Dendritic cell treated with granulocyte-macrophage colony-stimulating factor and Interleukin-4, amounts not matched to agents 40 ng/mL and 50 ng/mL, for 4 days (primary cell): ENCODE data around the gene CTNND1.
A peak's percentile ranks its signal among the peaks of the same experiment; 100 is the strongest.

ENCODE experiments used
- H3K27ac Mint-ChIP-seq: one replicate; pipeline ENCODE4 v1.8.0; 2022; ENCODE audit warnings: mild to moderate bottlenecking, mixed read lengths
- H3K27me3 Mint-ChIP-seq: one replicate; pipeline ENCODE4 v1.8.0; 2022; ENCODE audit warnings: mild to moderate bottlenecking, mixed read lengths
- H3K36me3 Mint-ChIP-seq: one replicate; pipeline ENCODE4 v1.8.0; 2022; ENCODE audit warnings: low read depth, mixed read lengths
- H3K4me1 Mint-ChIP-seq: one replicate; pipeline ENCODE4 v1.8.0; 2022; ENCODE audit warnings: low read depth, mixed read lengths
- H3K4me3 Mint-ChIP-seq: one replicate; pipeline ENCODE4 v1.8.0; 2022; ENCODE audit warnings: mild to moderate bottlenecking, moderate library complexity, mixed read lengths
- H3K9me3 Mint-ChIP-seq: one replicate; pipeline ENCODE4 v1.8.0; 2022; ENCODE audit warnings: mixed read lengths
- intact Hi-C: fragments of 100-400 bp; cut with micrococcal nuclease; formaldehyde crosslinking; loops from one replicate; pipeline ENCODE4 v1.15.0; 2022

The CTNND1 gene

DNA sequence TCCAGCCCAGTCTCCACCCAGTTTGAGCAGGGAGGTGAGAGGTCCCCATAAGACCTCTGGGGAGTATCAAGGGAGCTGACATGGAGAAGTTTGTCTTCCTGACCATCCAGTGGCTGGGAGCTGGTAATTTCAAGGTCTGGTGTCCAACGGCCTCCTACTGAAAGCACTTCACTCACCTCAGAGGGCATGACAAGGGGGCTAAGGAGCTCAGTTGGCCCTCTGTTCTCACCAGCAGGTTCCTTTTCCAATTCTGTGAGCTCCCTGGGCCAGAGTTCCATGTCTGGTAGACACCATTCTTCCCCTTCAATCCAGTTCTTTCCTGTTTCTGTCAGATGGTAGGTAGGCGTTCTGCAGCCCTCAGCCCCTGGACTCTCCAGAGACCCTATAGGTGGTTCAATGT, 17.2 kb upstream of the CTNND1 start:
- Mint-ChIP-seq H3K4me3 (no peak overlapping the region), H3K9me3 (no peaks in the 10 kb centered on the region), H3K4me1 (peaks cover 19% of the 10 kb centered on the region), H3K27me3 (no peaks in the 10 kb centered on the region), H3K36me3 (peaks cover 77% of the 10 kb centered on the region), H3K27ac (no peak overlapping the region)
- intact Hi-C loops, result no loop called here

DNA sequence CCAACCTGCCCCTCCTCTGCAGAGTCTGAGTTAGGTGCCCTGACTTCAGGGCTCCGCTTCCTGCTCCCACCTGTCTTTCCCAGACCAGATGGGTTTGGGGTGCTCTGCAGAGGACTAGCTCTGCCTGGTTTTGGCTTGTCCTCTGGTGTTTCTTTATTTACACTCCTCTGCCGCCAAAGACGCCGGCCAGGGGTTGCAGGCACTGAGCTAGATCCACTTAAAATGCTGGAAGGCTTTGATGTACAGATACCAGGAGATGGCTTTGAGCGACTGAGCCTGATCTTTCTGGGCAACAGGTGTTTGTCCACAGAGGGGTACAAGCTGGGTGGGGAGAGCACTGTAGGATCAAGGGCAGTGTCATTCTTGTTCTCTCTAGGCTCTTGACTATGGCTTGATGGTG, 16.4 kb upstream of the CTNND1 start:
- intact Hi-C loops, result no loop called here
- Mint-ChIP-seq H3K27ac (no peak overlapping the region), H3K27me3 (no peaks in the 10 kb centered on the region), H3K9me3 (no peaks in the 10 kb centered on the region), H3K4me1 (peaks cover 14% of the 10 kb centered on the region), H3K36me3 (peaks cover 69% of the 10 kb centered on the region), H3K4me3 (no peak overlapping the region)

DNA sequence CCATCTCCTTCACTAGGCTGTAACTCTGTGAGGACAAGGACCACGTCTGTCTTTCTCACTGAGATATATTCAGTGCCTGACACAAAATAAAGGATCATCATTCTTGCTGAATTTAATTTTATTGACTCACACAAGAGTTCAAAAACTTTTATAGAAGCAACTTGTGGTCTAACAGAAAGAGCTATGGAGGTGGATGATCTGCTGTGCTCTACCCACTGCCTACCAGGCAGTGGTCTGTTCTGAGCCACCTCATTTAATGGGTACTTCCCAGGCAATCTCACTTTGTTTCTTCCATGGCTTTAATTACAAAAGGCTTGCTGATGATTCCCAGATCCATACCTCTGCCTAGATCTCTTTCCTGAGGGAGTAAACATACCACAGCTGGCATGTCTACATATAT, 14.7 kb upstream of the CTNND1 start:
- Mint-ChIP-seq H3K9me3 (no peaks in the 10 kb centered on the region), H3K4me3 (no peak overlapping the region), H3K4me1 (peaks cover 15% of the 10 kb centered on the region), H3K36me3 (peaks cover 58% of the 10 kb centered on the region), H3K27ac (no peak overlapping the region), H3K27me3 (no peaks in the 10 kb centered on the region)
- intact Hi-C loops, result no loop called here

DNA sequence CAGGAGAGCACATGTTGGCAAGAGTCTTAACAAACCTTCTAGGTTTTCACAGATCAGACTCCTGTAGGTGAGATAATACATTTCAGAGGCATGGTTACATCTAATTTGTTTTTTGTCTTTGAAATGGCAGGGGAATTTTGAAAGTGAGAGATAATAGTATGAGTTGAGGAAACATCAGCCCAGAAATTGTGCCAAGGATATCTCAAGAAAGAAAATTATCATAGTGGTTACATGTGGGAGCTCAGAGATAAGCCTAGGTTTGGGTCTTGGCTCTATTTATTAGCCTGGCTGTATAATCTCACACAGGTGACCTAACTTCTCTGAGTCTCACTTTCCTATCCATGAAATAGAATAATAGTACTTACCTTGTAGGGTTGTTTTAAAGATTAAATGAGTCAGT, 10.4 kb upstream of the CTNND1 start:
- Mint-ChIP-seq H3K4me3 (no peak overlapping the region), H3K27ac (no peak overlapping the region), H3K36me3 (peaks cover 16% of the 10 kb centered on the region), H3K4me1 (peaks cover 6% of the 10 kb centered on the region), H3K9me3 (no peaks in the 10 kb centered on the region), H3K27me3 (no peaks in the 10 kb centered on the region)
- intact Hi-C loops, result loop anchor here (1.0 to 10.0 kb wide), 2 partner anchors 49 to 774 kb away; no protein-coding TSS in a partner anchor

DNA sequence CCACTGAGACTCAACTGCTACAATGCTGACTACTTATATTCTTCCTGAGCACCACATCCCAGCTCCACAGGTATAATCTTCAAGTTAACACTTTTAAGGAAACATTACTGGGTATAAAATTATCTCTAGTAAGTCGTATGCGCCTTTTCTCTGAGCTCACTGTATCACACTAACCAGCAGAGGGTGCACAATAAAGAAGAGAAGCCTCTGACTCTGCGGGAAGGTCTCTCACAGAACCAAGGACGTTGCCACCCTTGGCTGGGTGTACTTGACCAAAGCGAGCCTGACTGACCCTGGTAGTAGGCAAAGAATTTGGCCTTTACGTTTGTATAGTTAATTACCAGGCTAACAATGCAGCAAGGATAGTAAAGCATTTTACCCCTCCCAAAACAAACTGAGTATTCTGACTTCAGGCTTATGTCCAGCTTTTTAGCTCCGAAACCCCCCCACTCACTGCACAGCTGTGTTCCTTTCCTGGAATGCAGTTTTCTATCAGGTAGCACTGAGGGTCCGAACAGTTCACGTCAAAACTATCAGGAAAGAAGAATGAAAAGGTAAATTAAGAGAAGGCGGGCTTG, 9.8 kb upstream of the CTNND1 start, which contains the start of gene BTBD18:
Gene BTBD18 (minus strand): TSS at position 144 of the 578 bp plus-strand sequence. CDS start 631 bp downstream, outside the sequence.
- Mint-ChIP-seq H3K36me3 (peaks cover 10% of the 10 kb centered on the region), H3K4me3 (no peak within 1 kb of the TSS), H3K27me3 (no peaks in the 10 kb centered on the region), H3K27ac (no peak within 1 kb of the TSS), H3K4me1 (peaks cover 6% of the 10 kb centered on the region), H3K9me3 (no peaks in the 10 kb centered on the region)
- intact Hi-C loops, result loop anchor here (1.0 to 10.0 kb wide), 2 partner anchors 49 to 773 kb away; no protein-coding TSS in a partner anchor

DNA sequence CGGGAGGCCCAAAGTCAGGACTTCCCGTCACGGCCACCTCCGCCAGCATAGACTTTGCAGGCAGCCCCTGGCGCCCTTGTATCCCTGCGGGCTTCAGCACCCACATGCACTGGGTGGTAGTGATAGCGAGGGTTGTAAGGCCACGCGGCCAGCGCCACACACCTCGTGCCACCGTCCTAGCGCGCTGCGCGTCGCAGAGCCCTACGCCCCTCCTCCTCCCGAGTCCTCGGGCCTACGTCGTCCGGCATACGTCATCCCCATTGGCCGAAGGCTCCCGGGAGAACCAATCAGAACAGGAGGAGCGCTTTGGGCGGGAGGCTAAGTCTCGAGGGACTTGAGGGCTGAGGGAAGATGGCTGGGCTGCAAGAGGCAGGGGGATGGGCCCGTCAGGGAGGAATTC, 8.6 kb upstream of the CTNND1 start:
- Mint-ChIP-seq H3K36me3 (no peaks in the 10 kb centered on the region), H3K27ac (no peak overlapping the region), H3K9me3 (no peaks in the 10 kb centered on the region), H3K4me3 (no peak overlapping the region), H3K4me1 (peaks cover 6% of the 10 kb centered on the region), H3K27me3 (no peaks in the 10 kb centered on the region)
- intact Hi-C loops, result loop anchor here (10.0 kb wide), 1 partner anchor 772 kb away; no protein-coding TSS in a partner anchor

DNA sequence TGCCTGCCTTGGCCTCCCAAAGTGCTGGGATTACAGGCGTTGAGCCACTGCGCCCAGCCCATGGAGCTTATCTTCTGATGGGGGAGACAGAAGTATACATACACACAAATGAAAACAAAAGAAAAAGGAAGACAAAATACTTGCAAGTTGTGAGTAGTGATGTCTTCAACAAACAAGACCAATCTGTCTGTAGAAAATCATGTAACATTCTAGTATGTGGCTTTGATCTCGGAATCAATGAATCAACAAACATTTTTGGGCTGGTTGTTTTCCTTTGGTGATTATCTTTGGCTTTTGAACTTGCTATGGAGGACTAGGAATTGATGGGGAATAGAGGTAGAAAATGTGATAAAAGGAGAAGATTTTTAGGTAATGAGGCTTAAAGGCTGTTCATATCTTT, 3.4 kb upstream of the CTNND1 start:
- H3K36me3 Mint-ChIP-seq, result peaks cover 10% of the 10 kb centered on the region
- H3K27me3 Mint-ChIP-seq, result no peaks in the 10 kb centered on the region
- peaks cover 1% of the 10 kb centered on the region for H3K4me1 Mint-ChIP-seq
- H3K9me3 Mint-ChIP-seq, result no peaks in the 10 kb centered on the region
- intact Hi-C loops, result loop anchor here (10.0 kb wide), 1 partner anchor 767 kb away; no protein-coding TSS in a partner anchor
- H3K4me3 Mint-ChIP-seq, result no peak overlapping the region
- H3K27ac Mint-ChIP-seq, result peak overlapping the region; percentile 6

DNA sequence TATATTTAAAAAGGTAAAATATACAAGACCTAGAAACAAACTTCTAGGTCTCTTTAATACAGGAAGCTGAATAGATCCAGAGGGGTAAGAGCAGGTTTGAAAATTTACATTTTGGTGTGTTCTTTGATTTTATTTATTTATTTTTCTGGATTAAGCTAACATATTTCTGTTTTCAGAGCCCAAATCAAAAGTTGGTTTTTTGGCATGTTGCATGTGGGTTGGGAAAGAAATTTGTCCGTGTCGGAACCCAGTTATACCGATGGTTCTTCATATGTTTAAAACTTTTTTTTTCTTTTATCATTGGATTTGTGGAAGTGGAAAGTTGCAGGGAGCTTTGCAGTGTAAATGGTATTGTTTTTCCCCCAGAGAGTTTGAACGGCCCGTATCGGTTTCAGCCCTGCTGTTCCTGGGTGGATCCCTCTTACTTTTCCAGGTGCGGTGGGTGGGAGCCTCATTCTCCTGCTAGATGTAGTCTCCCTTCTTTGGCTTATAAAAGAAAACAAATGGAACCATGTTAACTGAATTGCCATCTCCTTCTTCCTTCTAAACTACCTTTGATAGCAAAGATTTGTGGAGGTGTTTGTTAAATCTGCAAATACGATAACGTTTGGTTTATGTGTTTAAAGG, 746 bp downstream of the CTNND1 start:
- Mint-ChIP-seq H3K27ac (peak overlapping the region; percentile 96), H3K27me3 (no peaks in the 10 kb centered on the region), H3K4me3 (peak overlapping the region; percentile 93), H3K36me3 (peaks cover 38% of the 10 kb centered on the region), H3K4me1 (peaks cover 37% of the 10 kb centered on the region), H3K9me3 (no peaks in the 10 kb centered on the region)
- intact Hi-C loops, result no loop called here

DNA sequence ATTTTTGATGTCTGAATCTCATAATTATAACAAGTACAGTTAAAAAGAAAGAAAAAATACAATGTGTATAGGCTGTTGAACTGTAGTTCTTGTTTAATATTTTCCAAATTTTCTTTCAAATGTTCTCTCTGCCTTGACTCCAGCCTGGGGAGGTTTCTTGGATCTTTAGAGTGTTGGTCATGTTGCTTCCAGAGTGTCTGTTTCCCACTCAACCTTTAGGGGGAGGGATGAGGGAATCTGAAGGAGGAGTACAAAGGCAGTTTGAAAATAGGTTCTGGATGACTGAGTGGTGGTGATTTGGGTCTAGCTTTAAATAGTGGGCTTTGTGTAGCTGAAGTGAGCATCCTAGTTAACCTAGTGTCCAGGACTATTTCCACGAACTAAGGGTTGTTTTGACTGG, 2.0 kb downstream of the CTNND1 start:
- Mint-ChIP-seq H3K27me3 (no peaks in the 10 kb centered on the region), H3K4me3 (peak overlapping the region; percentile 93), H3K4me1 (peaks cover 37% of the 10 kb centered on the region), H3K9me3 (no peaks in the 10 kb centered on the region), H3K36me3 (peaks cover 47% of the 10 kb centered on the region), H3K27ac (peak overlapping the region; percentile 96)
- intact Hi-C loops, result no loop called here

DNA sequence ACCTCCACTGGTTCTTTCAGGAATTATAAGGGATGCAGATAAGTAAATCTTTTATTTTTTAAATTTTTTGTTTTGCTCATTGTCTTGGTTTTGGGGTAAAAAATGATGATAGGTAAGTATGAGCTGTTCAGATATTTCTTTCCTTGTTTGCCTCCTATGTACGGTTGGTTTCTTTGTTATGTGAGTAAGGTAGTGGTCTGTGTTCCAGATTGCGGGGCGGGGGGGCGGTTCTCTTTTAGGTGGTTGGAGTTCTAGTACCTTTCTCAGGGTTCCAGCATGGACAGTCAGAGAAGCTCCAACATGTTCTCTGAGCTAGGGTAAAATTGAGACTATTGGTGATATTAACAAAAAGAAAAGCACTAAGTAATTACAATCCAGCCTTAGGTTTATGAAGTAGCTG, 2.4 kb downstream of the CTNND1 start:
- Mint-ChIP-seq H3K4me3 (peak overlapping the region; percentile 93), H3K27ac (peak overlapping the region; percentile 96), H3K4me1 (peaks cover 37% of the 10 kb centered on the region), H3K27me3 (no peaks in the 10 kb centered on the region), H3K9me3 (no peaks in the 10 kb centered on the region), H3K36me3 (peaks cover 47% of the 10 kb centered on the region)
- intact Hi-C loops, result no loop called here

DNA sequence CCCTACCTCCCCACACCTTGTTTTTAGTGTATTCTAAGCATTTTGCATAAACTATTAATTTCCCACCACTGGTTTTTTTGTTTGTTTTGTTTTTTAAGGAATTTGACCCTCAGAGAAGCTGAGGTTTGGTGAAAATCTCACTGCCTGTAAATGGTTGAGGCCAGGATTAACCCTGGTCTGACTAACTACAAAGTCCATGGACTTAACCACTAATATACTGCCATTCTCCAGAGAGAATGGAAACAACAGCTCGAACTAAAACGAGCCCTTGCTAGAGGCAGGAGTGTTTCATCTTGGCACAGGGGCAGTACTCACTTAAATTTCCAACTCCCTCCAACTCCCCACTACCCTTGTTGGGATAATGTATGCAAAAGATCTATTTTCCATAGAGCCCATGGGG, 3.0 kb downstream of the CTNND1 start:
- Mint-ChIP-seq H3K9me3 (no peaks in the 10 kb centered on the region), H3K36me3 (peaks cover 53% of the 10 kb centered on the region), H3K27me3 (no peaks in the 10 kb centered on the region), H3K4me1 (peaks cover 42% of the 10 kb centered on the region), H3K4me3 (peak overlapping the region; percentile 93), H3K27ac (peak overlapping the region; percentile 96)
- intact Hi-C loops, result no loop called here

DNA sequence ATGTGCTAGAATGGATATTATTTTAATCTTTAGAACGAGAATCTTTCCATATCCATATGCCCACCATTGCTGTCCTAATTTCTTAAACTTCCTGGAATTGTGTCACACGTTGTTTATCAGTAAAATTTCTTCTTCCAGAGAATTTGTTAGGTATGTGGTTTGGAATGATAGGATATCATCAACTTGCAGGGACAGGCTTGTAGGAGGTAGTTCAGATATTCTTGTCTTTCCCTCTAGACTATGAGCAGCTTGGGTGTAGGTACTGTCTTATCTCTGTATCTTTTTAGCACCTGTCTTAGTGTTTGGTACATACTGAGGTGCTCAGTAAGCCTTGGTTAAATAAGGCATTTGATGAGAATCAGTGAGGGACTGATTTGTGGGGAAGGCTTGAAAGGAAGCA, 3.4 kb downstream of the CTNND1 start:
- peaks cover 57% of the 10 kb centered on the region for H3K36me3 Mint-ChIP-seq
- no peaks in the 10 kb centered on the region for H3K27me3 Mint-ChIP-seq
- H3K4me3 Mint-ChIP-seq, result peak overlapping the region; percentile 13
- peaks cover 46% of the 10 kb centered on the region for H3K4me1 Mint-ChIP-seq
- peak overlapping the region; percentile 13 for H3K27ac Mint-ChIP-seq
- H3K9me3 Mint-ChIP-seq, result no peaks in the 10 kb centered on the region
- intact Hi-C loops, result no loop called here

DNA sequence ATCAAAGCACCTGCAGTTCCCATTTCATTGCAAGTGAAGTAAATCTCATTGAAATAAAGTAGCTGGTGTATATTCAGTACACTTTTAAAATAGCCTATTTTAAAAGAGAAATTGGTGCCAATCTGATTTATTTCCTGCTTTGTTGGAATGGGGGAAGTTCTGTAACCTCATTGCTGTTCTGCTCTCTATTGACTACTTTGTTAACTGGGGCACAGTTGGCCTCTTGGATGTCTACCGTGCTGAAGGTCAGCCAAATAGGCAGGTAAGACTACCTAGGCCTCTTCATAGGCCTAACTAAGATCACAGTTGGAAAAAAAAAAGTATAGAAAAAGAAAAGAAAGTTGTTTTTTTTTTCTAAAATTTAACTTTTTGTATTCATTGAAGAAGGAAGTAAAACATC, 9.2 kb downstream of the CTNND1 start:
- H3K4me3 Mint-ChIP-seq, result no peak overlapping the region
- no peaks in the 10 kb centered on the region for H3K27me3 Mint-ChIP-seq
- intact Hi-C loops, result no loop called here
- peak overlapping the region; percentile 75 for H3K27ac Mint-ChIP-seq
- H3K36me3 Mint-ChIP-seq, result peaks cover 64% of the 10 kb centered on the region
- peaks cover 62% of the 10 kb centered on the region for H3K4me1 Mint-ChIP-seq
- peaks cover 9% of the 10 kb centered on the region for H3K9me3 Mint-ChIP-seq

DNA sequence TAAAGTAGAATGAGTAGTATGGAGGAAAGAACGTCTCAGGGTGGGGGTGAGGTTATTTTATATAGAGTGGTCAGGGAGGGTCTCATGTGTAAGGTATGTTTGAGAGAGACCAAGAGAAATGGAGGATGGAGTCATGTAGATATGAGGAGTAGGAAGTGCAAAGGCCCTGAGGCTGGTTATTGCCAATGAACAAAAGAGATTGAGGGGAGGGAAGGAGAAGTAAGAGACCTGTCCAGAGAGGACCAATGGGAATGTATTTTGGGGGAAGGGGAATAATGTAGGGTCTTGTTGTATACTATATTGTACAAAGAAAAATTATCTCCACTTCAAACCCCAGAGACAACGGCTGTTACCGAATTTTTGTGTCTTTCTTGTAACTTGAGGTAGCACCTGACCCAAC, 9.8 kb downstream of the CTNND1 start:
- H3K4me1 Mint-ChIP-seq, result peaks cover 62% of the 10 kb centered on the region
- H3K27me3 Mint-ChIP-seq, result no peaks in the 10 kb centered on the region
- H3K9me3 Mint-ChIP-seq, result peaks cover 9% of the 10 kb centered on the region
- peak overlapping the region; percentile 75 for H3K27ac Mint-ChIP-seq
- H3K36me3 Mint-ChIP-seq, result peaks cover 64% of the 10 kb centered on the region
- intact Hi-C loops, result no loop called here
- no peak overlapping the region for H3K4me3 Mint-ChIP-seq
